T follicular helper cell (primary cell): ENCODE data around the gene PTDSS2.

Experiments
- DNase-seq: peaks from one replicate; pipeline ENCODE4 v3.0.0-alpha.2; 2020; ENCODE audit warnings: low read depth

PTDSS2 gene

GRCh38 chr11:490186-490929, 40.3 kb downstream of the PTDSS2 start:
- DNase-seq = no peak

GRCh38 chr11:490930-491260, 40.8 kb downstream of the PTDSS2 start:
- DNase-seq = no peak

GRCh38 chr11:491358-491757, 41.3 kb downstream of the PTDSS2 start:
- no peak for DNase-seq

GRCh38 chr11:492427-493226, 42.5 kb downstream of the PTDSS2 start:
- no peak for DNase-seq

- no peak for DNase-seq
Measured at GRCh38 chr11:494761-495536, 44.9 kb downstream of the PTDSS2 start.

GRCh38 chr11:495537-495931, 45.5 kb downstream of the PTDSS2 start:
- DNase-seq = no peak

GRCh38 chr11:496834-497564, 46.9 kb downstream of the PTDSS2 start:
- no peak for DNase-seq

- no peak for DNase-seq
Measured at GRCh38 chr11:497565-498296, 47.7 kb downstream of the PTDSS2 start.

- DNase-seq = no peak
Measured at GRCh38 chr11:498297-499181, 48.5 kb downstream of the PTDSS2 start.

GRCh38 chr11:499201-500076, 49.4 kb downstream of the PTDSS2 start:
- no peak for DNase-seq

GRCh38 chr11:501001-501682, 51.1 kb downstream of the PTDSS2 start:
- DNase-seq = no peak

GRCh38 chr11:501683-502287, 51.7 kb downstream of the PTDSS2 start:
- DNase-seq = no peak

- no peak for DNase-seq
Measured at GRCh38 chr11:502288-503178, 52.5 kb downstream of the PTDSS2 start.

- no peak for DNase-seq
Measured at GRCh38 chr11:503179-503981, 53.3 kb downstream of the PTDSS2 start.

GRCh38 chr11:504053-504993, 54.2 kb downstream of the PTDSS2 start:
- no peak for DNase-seq
